HG03060 (cell line): ENCODE measurements around the gene CSF3.

Experiments
- ATAC-seq: cut with Tn5 transposase; IDR thresholded peaks from one replicate; pipeline ENCODE4 v1.9.1; 2021; ENCODE audit warnings: low read depth, moderate number of reproducible peaks; ENCODE audit not compliant: unreplicated experiment

CSF3 gene

DNA sequence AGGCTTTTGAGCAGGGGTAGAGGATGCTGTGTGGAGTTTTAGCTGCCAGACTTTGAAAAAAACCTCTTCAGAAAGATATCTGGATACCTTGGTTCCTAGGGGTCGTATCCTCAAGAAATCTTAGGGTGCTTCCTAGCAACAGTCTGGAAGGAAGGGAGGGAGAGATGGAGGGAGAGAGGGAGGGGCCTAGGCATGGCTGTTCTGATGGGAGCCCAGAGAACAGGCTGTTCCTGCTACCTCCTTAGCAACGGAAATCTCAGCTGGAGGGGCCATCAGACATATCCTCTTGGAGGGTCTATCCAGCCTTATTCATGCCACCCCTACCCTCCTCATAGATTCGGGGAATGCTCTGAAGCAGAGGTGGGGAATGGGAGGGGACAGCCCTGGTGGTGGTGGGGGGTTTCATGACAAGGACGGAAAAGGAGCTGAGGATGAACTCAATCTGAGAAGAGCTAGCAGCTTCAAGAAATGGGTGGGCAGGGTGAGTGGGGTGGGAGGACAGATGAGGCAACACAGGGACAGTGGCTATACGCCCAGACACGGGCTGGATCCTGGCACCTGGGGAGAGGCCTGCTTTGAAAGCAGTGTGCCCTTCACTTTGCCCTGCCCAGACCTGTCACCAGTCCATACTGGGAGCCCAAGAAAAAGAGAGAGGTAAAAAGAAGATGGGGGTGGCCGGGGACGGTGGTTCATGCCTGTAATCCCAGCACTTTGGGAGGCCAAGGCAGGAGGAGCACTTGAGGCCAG lies 44.7 kb downstream of the CSF3 start:
- ATAC-seq: no peak

GRCh38 chr17:40060887-40061608 lies 45.8 kb downstream of the CSF3 start:
- ATAC-seq: no peak

DNA sequence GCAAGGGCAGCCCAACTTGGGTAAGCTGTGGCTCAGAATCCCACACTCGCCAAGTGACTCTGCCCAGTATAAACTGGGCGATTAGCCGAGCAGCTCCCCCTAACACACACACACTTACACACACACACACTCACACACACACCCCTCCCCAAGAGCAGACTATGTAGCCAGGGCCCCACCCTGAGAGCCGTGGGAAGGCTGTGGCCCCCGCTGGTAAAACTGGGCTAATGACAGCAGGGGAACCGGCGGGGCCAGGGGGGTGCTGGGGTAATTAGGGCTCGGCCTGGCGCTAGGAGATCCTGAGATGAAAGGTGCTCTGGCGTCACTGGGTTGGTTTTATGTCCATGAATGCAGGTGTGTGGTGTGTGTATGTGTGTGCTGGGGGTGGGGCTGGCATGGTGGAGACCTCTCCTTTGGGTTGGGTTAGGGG lies 46.4 kb downstream of the CSF3 start:
- no peak for ATAC-seq

GRCh38 chr17:40062329-40063186 lies 47.3 kb downstream of the CSF3 start, which contains the start of gene THRA:
Gene THRA (plus strand): TSS chr17:40062965. CDS start chr17:40074489, 11,524 bp downstream.
- no peak for ATAC-seq

DNA sequence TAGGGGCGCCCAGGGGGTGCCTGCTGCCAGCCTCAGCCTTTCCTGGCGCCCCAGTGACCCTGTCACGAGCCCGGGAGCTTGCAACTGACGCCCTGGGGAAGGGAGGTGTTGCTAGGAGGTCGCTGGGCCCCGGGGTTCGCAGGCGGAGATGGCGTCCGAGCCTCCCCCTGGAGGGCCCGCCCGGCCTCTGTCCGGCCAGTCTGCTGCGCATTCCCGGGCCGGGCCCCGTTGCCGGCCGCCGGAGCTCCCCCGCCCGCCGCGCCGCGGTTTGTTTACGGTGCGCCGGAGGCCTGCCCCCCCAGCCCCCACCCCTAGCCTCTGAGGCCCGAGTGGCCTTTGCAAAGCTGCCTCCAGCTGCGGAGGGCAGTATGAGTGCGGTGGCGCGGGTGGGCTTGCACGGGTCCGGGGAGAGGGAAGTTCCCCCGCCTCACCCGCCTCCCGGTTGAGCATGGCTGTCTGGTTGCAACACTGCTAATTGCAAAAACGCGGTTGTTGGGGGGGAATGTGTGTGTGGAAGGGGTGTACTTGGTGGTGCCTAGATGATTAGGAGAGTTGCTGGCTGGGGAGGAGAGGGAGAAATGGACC lies 48.0 kb downstream of the CSF3 start:
- ATAC-seq: no peak

GRCh38 chr17:40063901-40064531 lies 48.8 kb downstream of the CSF3 start:
- ATAC-seq: no peak

DNA sequence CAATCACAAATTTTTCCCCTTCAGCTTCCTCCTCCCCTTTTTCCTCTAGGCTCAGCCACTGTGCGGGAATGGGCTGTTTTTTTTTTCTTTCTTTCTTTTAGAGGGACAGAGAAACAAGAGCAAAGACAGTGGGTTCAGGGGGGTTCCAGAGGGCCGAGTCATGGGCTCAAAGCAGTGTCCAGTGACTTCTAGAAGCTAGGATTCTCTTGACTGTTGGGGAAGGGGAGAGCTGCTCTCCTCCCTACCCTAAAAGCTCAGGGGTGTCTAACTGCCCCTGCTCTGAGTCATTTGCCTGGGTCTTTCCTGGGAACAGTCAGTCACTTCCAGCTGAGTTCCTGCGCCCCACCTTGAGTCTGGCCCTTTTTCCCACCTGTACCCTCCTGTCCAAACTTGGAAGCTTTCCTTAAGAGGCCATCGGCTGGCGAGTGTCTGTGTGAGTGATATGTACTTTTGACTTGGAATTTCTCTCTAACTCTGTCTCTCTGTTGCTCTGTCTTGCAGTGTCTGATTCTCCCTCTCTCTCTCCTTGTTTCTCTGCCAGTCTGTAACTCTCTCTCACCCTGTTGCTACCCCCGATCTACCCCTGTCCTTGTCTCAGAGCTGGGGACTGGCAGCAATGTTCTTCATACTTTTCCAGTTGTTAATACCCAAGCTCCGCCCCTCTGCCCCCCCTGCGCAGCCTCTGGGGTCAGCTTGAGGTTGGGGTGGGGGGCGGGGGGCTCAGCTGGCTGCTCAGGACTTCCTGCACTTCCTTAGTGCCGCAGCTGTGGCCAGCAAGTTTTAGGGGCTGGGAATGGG lies 49.9 kb downstream of the CSF3 start:
- ATAC-seq: no peak

- ATAC-seq: no peak
These were observed 50.7 kb downstream of the CSF3 start for GRCh38 chr17:40065769-40066510.
